GM21737 (cell line): ENCODE measurements around the gene ATP2B3.
A peak's percentile ranks its signal among the peaks of the same experiment; 100 is the strongest.

ENCODE experiments used
- ATAC-seq: cut with Tn5 transposase; IDR thresholded peaks from one replicate; pipeline ENCODE4 v1.9.1; 2021; ENCODE audit warnings: mild to moderate bottlenecking, moderate library complexity; ENCODE audit not compliant: unreplicated experiment

The ATP2B3 gene

DNA sequence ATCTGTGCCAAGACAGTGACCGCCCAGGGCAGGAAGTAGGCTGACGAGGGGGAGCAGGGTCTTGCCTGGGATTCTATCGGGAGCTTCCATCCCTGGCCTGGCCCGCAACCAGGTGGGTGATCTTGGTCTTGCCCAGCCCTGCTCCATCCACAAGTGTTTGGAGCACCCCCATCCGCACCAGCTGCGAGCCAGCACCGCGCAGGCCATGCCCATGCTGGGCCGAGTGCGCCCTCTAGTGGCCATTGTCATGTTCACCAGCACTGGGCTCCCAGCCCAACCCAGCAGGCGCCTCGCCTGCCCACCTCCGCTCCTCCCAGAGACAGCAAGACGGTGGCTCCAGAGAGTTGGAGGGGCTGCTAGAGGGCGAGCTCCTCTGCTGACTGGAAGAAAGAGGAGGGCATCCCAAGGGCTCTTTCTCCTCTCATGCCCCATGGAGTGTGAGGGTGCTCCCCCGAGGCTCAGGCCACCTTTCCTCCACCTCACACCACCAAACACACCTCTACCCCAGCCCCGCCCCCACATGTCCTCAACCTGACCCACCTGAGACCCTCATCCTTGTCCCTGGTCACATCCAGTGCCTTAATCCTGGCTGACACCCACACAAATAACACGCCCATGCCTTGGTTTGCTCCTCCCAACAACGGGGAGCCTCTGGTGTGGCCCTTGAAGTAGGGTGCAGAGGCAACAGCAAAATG lies 9.8 kb upstream of the ATP2B3 start:
- peak; percentile 80 for ATAC-seq

DNA sequence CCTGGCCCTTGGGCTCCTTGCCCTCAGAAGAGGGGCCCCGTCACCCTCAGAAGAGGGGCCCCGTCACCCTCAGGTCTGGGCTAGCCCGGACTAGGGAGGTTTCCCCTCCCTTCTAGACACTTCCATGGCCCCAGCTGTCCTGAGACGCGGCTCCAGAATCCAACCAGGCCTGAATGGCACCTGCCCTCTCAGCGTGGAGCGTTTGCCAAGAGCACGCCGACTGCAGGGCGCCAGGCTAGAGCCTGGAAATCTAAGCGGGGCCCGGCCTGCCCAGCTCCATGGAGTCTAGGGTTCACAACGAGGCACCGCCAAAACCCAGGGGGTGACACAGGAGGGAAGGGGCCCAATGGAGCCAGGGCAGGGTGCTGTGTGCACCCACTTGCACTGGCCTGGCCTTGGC lies 7.8 kb upstream of the ATP2B3 start:
- ATAC-seq = no peak

DNA sequence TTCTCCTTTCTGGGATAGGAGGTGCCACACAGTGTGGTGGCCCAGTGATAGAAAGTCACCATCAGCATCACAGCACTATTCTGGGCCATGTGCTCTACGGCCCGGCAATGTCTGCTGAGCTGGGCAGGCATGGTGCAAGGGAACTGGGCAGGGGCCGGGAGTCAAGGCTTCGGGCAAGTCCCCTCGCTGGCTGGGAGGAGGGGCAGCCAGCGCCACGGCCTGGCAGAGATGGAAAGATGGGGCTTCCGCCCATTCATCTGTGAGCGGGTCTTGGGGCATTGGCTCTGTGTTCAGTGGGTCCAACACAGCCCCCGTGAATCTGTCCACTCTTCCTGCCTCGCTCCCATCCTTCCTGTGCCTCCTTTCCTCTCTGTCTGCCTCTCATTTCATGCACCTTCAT lies 7.1 kb upstream of the ATP2B3 start:
- no peak for ATAC-seq

DNA sequence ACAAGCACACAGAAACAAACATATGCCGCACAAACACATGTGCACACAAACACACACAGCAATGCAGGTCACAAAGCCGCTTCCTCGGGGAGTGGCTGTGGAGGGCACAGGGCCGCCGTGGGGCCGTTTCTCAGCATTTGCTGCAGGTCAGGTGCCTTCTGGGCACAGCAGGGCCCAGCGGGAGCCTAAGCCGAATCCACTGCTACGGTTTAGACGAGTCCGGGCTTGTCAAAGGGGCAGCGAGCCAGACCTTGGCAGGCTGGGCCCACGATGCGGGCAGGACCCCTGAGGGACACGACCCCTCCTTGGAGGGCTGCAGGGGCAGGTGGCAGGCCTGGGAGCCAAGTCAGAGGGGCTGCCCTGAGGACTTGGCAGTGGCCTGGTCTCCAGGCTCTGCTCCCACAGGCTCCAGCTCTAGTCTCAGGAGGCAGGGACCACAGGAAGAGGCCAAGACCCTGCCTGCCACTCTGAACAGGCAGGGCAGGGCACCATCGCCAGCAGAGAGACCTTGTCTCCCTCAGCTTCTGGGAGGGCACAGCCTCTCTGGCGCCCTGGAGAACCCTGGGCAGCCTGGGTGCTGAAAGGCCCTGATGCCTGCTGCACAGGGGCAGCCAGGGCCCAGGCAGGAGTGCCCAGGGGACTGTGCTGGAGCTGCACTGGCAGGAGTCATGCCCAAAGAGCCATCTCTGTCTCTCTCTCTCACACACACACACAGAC lies 5.5 kb upstream of the ATP2B3 start:
- ATAC-seq = no peak

DNA sequence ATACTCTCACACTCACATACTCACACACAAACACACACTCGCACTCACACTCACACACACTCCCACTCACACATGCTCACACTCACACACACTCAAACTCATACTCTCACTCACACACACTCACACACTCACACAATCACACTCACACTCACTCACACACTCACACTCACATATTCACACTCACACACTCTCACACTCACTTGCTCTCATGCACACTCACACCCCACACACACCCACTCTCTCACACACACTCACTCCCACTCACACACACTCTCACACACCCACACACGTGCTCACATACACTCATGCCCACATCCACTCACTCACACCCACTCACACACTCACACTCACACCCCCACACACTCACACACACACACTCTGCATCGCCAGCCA lies 4.9 kb upstream of the ATP2B3 start:
- no peak for ATAC-seq

DNA sequence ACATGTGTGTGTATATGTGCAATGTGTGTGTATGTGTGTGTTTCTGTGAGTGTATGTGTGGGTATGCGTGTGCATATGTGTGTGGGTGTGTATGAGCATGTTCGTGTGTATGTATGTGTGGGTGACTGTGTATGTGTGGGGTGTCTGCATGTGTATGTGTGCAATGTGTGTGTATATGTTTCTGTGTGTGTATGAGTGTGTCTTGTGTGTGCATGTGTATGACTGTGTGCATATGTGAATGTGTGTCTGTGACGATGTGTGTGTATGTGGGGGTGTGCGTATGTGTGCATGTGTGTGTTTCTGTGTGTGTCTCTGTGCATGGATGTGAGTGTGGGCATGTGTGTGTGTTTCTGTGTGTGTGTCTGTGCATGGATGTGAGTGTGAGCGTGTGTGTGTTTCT lies 4.2 kb upstream of the ATP2B3 start:
- no peak for ATAC-seq

DNA sequence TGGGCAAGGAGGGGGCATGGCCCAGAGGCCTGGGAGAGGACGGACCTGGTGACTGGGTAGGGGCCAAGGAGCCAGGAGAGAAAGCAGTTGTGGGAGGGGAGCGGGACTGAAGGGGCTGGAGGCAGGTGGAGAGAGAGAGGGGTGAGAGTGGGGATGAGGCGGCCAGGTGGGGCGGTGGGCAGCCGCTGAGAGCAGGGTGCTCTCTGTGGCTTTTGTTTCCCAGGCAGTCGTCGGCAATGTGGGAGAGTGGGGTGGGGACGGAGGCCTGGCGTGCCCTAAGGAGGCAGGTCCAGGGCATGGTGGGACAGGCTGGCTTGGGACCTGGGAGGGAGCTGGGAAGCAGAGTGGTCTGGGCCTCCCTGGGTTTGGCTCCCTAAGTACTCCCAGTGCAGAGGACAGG lies 3.2 kb upstream of the ATP2B3 start:
- no peak for ATAC-seq

DNA sequence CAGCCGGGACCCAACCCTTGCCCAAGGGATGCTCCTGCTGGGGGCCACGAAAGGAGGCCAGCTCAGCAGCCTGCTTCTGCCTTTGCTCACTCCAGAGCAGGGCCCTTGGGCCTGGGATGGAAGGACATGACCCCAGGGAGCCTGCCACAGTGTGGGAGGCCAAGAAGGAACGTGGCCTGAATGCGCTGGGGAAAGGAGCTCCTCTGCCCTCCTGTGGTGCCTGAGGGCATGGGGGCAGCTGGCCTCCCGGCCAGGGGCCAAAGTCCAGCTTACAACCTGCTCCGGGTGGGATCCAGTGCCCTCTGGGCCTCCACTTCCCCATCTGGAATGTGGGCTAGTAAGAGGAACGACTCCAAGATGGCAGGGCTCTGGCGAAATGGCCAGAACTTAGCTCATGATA lies 2.0 kb upstream of the ATP2B3 start:
- no peak for ATAC-seq

DNA sequence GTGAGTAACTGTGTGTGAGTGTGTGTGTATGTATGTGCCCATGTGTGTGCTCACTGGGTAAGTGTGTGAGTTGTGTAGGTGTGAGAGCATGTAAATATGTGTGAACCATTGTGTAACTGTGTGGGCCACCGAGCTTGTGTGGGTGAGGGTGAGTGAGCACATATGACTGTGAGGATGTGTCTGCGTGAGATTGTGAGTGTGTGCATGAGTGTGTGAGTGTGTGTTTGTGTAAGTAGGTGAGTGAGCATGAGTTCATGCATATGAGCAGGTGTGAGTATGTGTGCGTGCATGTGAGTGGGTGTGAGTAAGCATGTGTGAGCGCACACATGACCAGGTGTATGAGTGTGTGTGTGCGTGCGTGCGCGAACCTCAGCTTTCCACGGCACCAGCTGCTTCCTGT lies 1.4 kb upstream of the ATP2B3 start:
- no peak for ATAC-seq

DNA sequence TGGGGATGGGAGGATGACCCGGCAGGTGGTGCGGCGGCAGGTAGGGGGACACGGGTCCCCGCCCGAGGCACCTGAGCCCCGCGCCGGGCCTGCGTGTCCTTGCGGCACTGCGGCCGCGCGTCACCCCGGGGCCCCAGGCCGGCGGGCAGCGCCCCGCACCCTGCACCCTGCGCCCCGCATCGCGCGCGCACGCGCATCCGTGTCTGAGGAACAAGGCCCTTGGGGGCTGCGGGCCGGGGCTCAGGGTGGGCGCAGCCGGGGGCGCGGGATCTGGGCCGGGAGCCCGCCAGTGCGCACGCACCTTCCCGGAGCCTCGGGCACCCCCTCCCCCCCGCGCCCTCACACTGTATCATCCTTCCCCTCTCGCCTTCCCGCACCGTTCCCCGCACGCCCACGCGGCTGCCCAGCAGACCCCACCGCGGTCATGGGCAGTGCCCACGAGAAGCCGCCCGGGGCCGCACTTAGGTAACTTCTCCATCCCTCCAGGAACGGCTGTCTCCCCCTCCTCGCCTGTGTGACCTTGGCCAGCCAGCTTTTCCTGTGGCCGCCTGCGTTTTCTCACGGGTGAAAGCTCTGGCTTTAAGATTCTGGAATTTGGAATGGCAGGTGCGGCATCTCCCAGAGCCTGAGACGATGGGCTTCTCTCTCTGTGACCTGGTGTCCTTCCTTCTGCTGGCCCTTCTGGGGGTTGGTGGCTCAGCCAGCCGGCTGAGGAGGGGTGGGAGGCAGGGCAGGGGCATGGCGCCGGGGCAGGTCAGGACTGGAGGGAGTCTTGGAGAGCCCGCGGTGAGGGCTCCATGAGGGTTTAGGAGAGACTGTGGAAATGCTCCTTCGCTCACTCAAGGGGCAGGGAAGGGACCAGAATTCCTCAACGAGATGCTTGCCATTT lies 748 bp downstream of the ATP2B3 start:
- no peak for ATAC-seq

DNA sequence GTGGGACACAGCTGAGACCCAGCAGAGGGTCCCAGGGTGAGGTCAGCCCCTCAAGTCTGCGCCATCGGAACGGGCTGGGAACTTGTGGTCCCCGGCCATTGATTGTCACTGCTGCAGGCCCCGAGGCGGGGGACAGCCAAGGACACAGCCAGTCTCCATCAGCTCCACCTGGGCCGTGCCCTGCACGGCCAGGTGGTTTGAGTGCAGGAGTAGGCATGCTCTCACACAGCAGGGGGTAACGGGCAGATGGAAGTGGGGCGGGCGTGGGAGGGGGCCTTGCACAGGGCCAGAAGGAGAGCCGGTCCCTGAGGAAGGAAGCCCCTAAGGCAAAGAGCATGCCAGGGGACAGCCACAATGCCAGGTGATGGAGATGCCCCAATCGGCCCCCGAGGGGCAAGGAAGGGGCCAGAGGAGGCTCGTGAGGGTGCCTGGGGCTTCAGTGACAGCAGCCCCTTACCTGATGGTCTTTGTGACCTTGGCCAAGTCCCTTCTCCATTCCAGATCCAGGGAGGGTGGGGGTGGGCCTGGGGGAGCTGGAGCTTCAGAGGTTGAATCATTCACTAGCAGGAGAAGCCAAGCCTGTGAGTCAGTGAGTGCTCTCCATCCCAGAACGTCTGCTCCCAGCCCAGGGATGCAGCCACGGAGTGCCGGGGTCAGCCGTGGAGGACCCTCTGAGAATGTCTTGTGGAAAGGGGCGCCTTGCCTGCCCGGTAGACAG lies 2.3 kb downstream of the ATP2B3 start:
- ATAC-seq = no peak

DNA sequence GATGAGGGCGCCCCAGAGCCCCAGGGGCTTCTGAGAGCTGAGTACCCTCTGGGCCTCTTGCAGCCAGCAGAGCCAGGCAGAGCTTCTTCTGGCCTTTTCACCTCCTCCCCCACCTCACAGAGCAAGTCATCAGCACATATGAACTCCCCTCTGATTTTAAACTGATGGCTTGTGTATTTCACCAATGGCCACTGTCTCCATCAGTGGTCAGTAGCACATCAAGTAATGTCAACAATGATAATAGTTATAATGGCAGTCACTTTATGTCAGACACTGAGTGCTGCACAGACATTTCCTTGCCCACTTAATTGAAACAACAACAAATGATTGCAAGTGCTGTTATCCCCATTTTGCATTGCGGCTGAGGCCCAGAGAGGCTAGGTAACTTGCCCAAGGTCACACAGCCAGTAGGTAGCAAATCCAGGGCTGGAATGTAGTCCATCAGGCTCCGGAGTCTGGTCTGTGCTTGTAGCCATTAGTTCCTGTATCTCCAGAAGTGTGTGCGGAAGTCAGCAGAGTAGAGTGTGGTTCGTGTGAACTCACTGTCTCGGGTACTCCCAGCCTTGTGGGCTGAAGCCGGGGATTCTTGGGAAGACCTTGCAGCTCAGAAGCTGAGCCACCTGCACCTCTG lies 3.0 kb downstream of the ATP2B3 start:
- no peak for ATAC-seq

DNA sequence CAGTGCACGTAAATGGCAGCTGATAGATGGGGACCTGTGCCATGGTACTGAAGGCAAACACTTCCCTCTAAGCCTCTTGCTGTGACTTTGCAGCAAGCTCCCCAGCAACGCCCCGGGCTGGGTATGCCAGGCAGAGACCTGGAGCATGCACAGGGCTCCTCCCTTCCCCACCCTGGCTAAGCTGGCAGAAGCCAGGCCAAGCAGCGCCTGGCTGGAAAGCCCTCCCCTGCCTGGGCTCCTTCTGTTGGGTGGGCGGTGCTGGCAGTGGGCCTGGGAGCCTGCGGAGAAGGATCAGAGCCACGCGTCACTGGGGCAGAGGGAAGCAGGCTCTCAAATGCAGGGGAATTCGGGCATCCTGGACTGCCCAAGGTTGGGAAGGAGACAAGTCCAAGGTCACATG lies 3.6 kb downstream of the ATP2B3 start:
- ATAC-seq = no peak

DNA sequence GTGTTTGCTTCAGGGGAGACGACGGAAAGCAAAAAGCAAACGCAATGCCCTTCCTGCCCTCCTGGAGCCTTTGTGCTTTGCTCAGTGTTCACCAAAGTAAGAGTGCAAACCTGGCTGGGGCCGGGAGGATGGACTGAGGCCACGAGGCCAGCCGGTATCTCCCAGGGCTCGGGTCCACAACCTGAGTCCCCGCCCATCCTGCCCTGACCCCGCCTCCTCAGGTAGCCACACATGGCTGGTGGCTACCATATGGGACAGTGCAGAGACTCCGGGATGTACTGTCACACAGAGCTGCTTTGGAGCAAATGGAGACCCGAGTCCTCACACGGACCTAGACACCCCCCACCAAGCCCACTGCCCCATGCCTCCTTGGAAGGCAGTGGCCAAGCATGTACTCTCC lies 4.8 kb downstream of the ATP2B3 start:
- no peak for ATAC-seq

DNA sequence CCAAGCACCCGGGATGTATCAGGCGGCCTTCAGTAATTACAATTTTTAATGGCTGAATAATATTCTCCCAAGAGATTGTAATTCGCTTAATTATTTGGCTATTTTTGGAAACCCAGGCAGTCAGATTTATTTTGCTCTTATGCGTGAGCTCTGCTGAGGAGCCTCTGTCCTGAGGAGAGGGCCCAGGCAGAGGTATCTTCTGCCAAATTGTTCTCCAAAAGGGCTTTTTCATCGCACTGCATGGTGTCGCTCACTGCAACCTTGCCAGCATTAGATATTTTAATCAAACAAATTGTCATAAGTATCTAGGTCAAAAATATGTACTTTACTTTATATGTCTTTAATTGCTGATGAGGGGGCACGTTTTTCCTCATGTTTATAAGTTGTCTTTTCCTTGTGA lies 5.8 kb downstream of the ATP2B3 start:
- ATAC-seq = no peak

DNA sequence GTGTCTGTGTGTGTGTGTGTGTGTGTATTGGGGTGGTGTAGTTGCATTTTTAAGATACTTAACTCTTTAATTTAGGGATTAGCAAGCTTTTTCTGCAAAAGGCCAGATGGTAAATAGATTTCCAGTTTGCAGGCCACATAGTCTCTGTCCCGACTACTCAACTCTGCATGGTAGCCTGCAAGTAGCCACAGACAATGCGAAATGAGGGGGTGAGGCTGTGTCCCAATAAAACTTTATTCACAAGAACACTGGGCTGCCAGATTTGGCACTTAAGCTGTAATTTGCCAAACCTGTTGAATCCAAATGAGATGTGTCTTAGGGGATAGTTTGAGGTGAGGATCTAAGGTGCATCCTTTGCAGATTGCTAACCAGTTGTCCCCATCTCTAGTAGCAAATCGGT lies 6.8 kb downstream of the ATP2B3 start:
- ATAC-seq = no peak

DNA sequence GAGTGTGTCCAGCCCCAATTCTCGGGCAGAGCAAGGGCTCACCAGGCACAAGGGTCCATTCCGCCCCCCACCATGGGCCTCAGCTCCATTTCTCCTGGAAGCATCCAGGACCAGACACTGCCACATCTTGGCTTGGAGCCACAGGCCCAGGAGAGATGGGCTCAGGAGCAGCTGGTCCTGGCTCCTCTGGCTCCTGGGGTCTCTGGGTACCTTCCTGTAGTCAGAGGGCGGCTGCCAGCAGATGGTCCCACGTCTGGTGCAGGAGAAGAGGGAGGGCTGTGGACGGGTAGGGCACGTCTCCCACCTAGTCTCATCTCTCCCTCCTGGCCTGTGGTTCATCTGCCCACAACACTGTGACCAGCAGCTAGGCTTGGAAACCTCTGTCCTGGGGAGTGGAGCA lies 8.0 kb downstream of the ATP2B3 start:
- no peak for ATAC-seq

DNA sequence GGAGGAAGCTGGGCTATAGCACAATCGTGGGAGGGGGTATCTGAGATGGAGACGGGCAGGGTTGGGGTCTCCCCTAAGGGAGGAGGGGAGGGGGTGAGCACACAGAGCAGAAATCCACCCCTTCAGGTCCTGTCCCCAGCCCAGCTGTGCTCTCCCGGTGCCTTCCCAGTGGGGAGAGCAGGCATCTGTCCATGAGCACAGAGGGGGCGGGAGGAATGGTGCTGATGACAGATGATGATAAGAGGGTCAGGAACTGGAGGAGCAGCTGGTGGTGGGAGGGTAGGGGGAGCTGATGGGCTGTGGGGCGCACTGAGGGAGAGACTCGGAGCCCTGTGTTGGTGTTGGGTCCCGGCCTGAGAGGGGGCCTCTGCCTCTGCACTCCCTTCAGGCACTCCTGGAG lies 8.6 kb downstream of the ATP2B3 start:
- ATAC-seq = no peak

DNA sequence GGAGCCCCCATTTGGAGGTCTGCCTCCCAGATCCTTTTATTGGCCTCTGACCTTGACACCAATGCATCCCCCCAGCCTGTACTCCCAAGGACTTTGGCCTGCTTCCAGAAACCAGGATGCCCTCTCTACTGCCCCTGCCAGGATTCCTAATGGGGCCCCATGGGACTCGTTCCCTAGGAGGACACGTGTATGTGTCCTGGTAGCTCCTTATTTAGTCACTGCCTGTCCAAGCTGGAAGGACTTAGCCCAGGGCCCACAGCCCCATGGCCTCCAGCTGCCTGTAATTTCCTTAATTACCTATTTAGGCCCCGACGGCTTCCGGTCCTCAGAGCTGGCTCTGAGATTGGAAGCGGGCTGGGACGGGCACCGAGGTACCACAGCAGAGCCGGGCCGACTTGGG lies 9.4 kb downstream of the ATP2B3 start:
- ATAC-seq = no peak

DNA sequence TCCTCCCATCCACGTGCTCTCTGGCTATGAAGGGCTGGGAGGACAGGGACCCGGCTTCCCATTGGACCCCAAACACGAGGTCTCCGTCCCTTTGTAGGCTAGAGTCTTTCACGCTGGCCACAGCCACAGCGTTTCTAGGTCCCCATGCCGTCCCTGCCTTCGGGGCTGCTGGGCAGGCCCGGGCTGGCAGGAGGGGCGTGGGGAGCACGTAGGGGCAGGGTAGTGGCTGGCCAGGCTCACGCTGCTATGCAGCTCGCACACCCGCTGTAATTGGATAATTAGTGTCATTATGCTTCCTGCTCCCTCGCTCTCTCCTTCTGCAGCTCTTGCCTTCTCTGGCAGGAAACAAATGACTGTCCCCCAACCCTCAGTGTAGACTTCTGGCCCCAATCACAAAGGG lies 9.8 kb downstream of the ATP2B3 start:
- ATAC-seq = no peak
